HCEC 1CT (cell line): ENCODE results near the gene MARF1.
"Not testable (repeated sequence)": the region's sequence is repeated elsewhere in the genome, so short reads cannot be mapped to it uniquely, and the experiment has no call there.

Source experiments
- DNase-seq: peaks from one replicate; pipeline ENCODE4 v3.0.0-alpha.2; 2017

Gene MARF1

GRCh38 chr16:15617901-15618300 is 25.1 kb downstream of the MARF1 start:
- DNase-seq = no peak

- DNase-seq = no peak
Measured at GRCh38 chr16:15616475-15617165, 26.3 kb downstream of the MARF1 start.

- DNase-seq = no peak
Measured at GRCh38 chr16:15616012-15616411, 26.9 kb downstream of the MARF1 start.

- no peak for DNase-seq
Measured at GRCh38 chr16:15613676-15614075, 29.3 kb downstream of the MARF1 start.

GRCh38 chr16:15611610-15612009 is 31.3 kb downstream of the MARF1 start:
- no peak for DNase-seq

GRCh38 chr16:15610369-15610871 is 32.5 kb downstream of the MARF1 start:
- no peak for DNase-seq

GRCh38 chr16:15609286-15609649 is 33.7 kb downstream of the MARF1 start:
- no peak for DNase-seq

- DNase-seq = peak; percentile 54
Measured at GRCh38 chr16:15608398-15609285, 34.3 kb downstream of the MARF1 start.

- peak; percentile 58 for DNase-seq
Measured at GRCh38 chr16:15607700-15608396, 35.1 kb downstream of the MARF1 start.

- DNase-seq = not testable (repeated sequence)
Measured at GRCh38 chr16:15607221-15607699, 35.7 kb downstream of the MARF1 start.

GRCh38 chr16:15606518-15607220 is 36.3 kb downstream of the MARF1 start:
- DNase-seq = no peak

- no peak for DNase-seq
Measured at GRCh38 chr16:15605839-15606517, 37.0 kb downstream of the MARF1 start.

GRCh38 chr16:15604460-15605440 is 38.2 kb downstream of the MARF1 start:
- no peak for DNase-seq

GRCh38 chr16:15602285-15603044 is 40.5 kb downstream of the MARF1 start:
- no peak for DNase-seq

GRCh38 chr16:15601212-15601879 is 41.6 kb downstream of the MARF1 start:
- no peak for DNase-seq

GRCh38 chr16:15599303-15600070 is 43.5 kb downstream of the MARF1 start:
- DNase-seq = peak; percentile 36

- no peak for DNase-seq
Measured at GRCh38 chr16:15598648-15599190, 44.2 kb downstream of the MARF1 start.
